Mesothelial cell of epicardium (in vitro differentiated cells): ENCODE data around the gene CFAP99. TPM values are rescaled to one million over a fixed set of nuclear protein-coding genes. Genes with fewer than 3 reads are reported as not detected.
"Not testable (repeated sequence)": the region's sequence is repeated elsewhere in the genome, so short reads cannot be mapped to it uniquely, and the experiment has no call there.

ENCODE experiments used
- DNase-seq, 2 experiments: peaks; one replicate each; pipeline ENCODE4 v3.0.0; 2021; ENCODE audit warnings: low spot score in 2 of 2; ENCODE audit not compliant: unreplicated experiment in 2 of 2
- H3K27ac Mint-ChIP-seq: 2 replicates; pipeline ENCODE4 v1.8.0; 2021; ENCODE audit warnings: mixed read lengths
- H3K27me3 Mint-ChIP-seq: 2 replicates; pipeline ENCODE4 v1.8.0; 2021; ENCODE audit warnings: low read depth, mixed read lengths
- H3K36me3 Mint-ChIP-seq: 2 replicates; pipeline ENCODE4 v1.8.0; 2021; ENCODE audit warnings: mixed read lengths
- H3K4me1 Mint-ChIP-seq: 2 replicates; pipeline ENCODE4 v1.8.0; 2021; ENCODE audit warnings: mixed read lengths
- H3K4me3 Mint-ChIP-seq: 2 replicates; pipeline ENCODE4 v1.8.0; 2021; ENCODE audit warnings: mild to moderate bottlenecking, moderate library complexity, mixed read lengths
- H3K9me3 Mint-ChIP-seq: 2 replicates; pipeline ENCODE4 v1.8.0; 2021; ENCODE audit warnings: mixed read lengths
- total RNA-seq: library from RNA; stranded (reverse); gene quantifications from 3 replicates; pipeline ENCODE4 v1.2.1, GENCODE V29; 2021
- TF ChIP-seq, protein P1 (sequence below): fragments of 200-600 bp; sonication (generic); IDR thresholded peaks from one replicate; pipeline ENCODE4 v1.5.0; 2021; ENCODE audit warnings: antibody characterized with exemption; ENCODE audit not compliant: unreplicated experiment

CFAP99 gene
- total RNA-seq, 1 donor from 2014 or later, result not detected

DNA sequence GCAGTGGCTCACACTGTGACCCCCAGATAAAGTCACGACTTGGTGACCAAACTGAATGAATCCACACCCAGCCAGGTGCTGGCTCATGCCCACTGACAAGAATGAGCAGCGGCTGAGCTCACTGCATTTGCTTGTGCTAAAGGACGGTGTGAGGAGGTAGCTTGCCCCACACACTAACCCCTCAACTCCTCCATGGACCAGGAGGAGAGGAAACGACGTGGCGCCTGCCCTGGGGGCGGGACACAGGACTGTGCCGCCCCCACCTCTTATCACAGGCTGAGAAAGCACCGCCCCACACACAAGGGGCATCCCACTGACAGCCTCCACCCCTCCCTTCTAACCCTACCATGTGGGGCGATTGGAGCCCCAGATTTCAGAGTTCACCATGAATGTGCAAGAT is 43.3 kb upstream of the CFAP99 start:
- H3K4me1 Mint-ChIP-seq, result no peaks in the 10 kb centered on the region
- TF ChIP-seq, protein P1, sequence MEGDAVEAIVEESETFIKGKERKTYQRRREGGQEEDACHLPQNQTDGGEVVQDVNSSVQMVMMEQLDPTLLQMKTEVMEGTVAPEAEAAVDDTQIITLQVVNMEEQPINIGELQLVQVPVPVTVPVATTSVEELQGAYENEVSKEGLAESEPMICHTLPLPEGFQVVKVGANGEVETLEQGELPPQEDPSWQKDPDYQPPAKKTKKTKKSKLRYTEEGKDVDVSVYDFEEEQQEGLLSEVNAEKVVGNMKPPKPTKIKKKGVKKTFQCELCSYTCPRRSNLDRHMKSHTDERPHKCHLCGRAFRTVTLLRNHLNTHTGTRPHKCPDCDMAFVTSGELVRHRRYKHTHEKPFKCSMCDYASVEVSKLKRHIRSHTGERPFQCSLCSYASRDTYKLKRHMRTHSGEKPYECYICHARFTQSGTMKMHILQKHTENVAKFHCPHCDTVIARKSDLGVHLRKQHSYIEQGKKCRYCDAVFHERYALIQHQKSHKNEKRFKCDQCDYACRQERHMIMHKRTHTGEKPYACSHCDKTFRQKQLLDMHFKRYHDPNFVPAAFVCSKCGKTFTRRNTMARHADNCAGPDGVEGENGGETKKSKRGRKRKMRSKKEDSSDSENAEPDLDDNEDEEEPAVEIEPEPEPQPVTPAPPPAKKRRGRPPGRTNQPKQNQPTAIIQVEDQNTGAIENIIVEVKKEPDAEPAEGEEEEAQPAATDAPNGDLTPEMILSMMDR, result no peak
- no peak overlapping the region for H3K27ac Mint-ChIP-seq
- H3K36me3 Mint-ChIP-seq, result no peaks in the 10 kb centered on the region
- H3K27me3 Mint-ChIP-seq, result peaks cover 42% of the 10 kb centered on the region
- peaks cover 7% of the 10 kb centered on the region for H3K9me3 Mint-ChIP-seq
- no peak for DNase-seq
- no peak overlapping the region for H3K4me3 Mint-ChIP-seq

DNA sequence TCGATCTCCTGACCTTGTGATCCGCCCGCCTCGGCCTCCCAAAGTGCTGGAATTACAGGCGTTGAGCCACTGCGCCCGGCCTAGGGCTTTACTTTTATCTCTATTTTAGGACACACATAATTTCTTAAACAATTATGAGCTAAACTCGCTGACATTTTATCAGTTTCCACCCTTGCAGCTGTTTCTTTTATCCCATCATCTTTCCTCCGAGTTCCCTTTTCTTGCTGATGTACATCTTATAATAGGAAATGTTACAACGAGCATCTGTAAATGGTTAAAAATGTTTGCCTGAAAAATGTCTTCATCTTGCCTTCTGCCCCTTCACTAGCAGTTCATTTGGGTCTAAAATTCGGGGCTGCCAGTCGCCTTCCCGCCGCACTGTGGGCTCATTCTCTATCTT is 41.5 kb upstream of the CFAP99 start:
- Mint-ChIP-seq H3K36me3 (no peaks in the 10 kb centered on the region), H3K27ac (no peak overlapping the region), H3K27me3 (peaks cover 46% of the 10 kb centered on the region), H3K9me3 (peaks cover 13% of the 10 kb centered on the region), H3K4me3 (no peak overlapping the region), H3K4me1 (no peaks in the 10 kb centered on the region)
- TF ChIP-seq, protein P1, result no peak
- no peak for DNase-seq

DNA sequence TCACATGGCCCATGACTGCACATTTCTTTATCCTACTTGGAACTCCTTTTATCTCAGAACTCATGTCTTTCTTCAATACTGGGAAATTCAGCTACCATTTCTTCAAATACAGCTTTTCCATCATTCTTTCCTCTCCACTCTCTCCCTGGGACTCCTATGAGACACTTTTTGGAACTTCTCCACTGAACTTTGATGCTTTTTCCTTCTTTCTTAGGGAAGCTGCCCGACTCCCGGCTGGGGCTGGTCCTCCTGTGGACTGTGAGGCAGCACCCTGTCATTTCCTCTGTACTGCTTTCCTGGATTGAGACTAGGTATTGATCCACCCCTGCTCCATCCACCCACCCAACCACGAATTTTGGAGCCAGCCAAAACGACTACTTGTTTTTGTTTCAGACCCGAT is 40.4 kb upstream of the CFAP99 start:
- Mint-ChIP-seq H3K4me1 (no peaks in the 10 kb centered on the region), H3K27me3 (peaks cover 51% of the 10 kb centered on the region), H3K9me3 (peaks cover 12% of the 10 kb centered on the region), H3K36me3 (no peaks in the 10 kb centered on the region), H3K27ac (no peak overlapping the region), H3K4me3 (no peak overlapping the region)
- DNase-seq, result no peak
- TF ChIP-seq, protein P1, result no peak

DNA sequence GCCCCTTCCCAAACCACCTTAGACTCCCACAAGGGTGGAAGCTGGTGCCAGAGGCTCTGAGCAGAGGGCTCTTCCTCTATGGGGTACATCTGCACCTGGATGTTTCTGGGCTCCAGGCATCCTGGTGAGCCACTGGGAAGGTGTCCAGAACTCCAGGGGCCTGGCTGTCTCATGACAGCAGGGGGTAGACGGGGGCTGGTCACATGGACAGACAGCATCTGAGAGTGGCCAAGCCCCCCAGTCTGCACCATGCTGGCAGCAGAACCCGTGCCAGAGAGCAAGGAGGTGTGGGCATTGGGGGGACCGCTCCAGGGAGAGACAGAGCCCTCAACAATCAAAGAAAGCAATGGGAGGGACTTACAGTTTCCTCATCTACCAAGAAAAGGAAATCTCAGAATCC is 39.9 kb upstream of the CFAP99 start:
- TF ChIP-seq, protein P1, result no peak
- H3K4me3 Mint-ChIP-seq, result no peak overlapping the region
- H3K9me3 Mint-ChIP-seq, result peaks cover 7% of the 10 kb centered on the region
- no peaks in the 10 kb centered on the region for H3K4me1 Mint-ChIP-seq
- no peak for DNase-seq
- H3K27ac Mint-ChIP-seq, result no peak overlapping the region
- peaks cover 47% of the 10 kb centered on the region for H3K27me3 Mint-ChIP-seq
- no peaks in the 10 kb centered on the region for H3K36me3 Mint-ChIP-seq

DNA sequence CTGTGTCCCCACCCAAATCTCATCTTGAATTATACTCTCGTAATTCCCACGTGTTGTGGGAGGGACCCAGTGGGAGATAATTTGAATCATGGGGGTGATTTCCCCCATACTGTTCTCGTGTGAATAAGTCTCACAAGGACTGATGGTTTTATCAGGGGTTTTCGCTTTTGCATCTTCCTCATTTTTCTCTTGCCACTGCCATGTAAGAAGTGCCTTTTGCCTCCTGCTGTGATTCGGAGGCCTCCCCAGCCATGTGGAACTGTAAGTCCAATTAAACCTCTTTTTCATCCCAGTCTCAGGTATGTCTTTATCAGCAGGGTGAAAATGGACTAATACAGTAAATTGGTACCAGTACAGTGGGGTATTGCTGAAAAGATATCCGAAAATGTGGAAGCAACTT is 38.2 kb upstream of the CFAP99 start:
- H3K27me3 Mint-ChIP-seq, result peaks cover 38% of the 10 kb centered on the region

DNA sequence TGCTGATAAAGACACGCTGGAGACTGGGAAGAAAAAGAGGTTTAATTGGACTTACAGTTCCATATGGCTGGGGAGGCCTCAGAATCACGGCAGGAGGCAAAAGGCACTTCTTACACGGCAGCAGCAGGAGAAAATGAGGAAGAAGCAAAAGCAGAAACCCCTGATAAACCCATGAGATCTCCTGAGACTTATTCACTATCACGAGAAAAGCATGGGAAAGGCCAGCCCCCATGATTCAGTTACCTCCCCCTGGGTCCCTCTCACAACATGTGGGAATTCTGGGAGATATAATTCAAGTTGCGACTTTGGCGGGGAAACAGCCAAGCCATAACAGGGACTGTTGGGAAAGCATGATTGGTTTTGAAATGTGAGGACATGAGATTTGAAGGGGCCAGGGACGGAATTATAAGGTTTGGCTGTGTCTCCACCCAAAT is 36.0 kb upstream of the CFAP99 start:
- H3K27ac Mint-ChIP-seq, H3K9me3 Mint-ChIP-seq, H3K4me1 Mint-ChIP-seq, H3K4me3 Mint-ChIP-seq, DNase-seq, H3K36me3 Mint-ChIP-seq: not testable (repeated sequence)
- H3K27me3 Mint-ChIP-seq, result peaks cover 35% of the 10 kb centered on the region

More for the DNA sequence above, 38.2 kb upstream of the CFAP99 start:
- not testable (repeated sequence) for H3K9me3 Mint-ChIP-seq, H3K4me3 Mint-ChIP-seq, H3K4me1 Mint-ChIP-seq, H3K36me3 Mint-ChIP-seq, H3K27ac Mint-ChIP-seq, DNase-seq

DNA sequence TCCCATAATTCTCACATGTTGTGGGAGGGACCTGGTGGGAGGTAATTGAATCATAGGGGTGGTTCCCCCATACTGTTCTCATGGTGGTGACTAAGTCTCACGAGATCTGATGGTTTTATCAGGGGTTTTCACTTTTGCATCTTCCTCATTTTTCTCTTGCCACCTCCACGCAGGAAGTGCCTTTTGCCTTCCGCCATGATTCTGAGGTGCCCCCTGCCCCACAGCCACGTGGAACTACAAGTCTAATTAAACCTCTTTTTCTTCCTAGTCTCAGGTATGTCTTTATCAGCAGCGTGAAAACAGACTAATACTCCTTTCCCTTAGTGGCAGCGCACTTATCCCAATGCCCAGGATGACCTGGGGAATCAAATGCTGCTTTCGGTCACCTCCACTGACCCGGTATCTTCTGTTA is 35.5 kb upstream of the CFAP99 start:
- H3K4me3 Mint-ChIP-seq, DNase-seq, H3K9me3 Mint-ChIP-seq, H3K4me1 Mint-ChIP-seq, H3K36me3 Mint-ChIP-seq, H3K27ac Mint-ChIP-seq: not testable (repeated sequence)
- H3K27me3 Mint-ChIP-seq, result peaks cover 39% of the 10 kb centered on the region
